Erythroblast (primary cell): ENCODE measurements around the gene CCDC134.

ENCODE experiments used
- GATA1 ChIP-seq: IDR thresholded peaks from 2 replicates; pipeline ENCODE4 v1.6.1; 2011; ENCODE audit warnings: low read depth, mild to moderate bottlenecking, control low read depth, low read length, moderate library complexity
- POLR2A ChIP-seq: IDR thresholded peaks from 2 replicates; pipeline ENCODE4 v1.6.1; 2011; ENCODE audit warnings: mild to moderate bottlenecking, low read length

DNA sequence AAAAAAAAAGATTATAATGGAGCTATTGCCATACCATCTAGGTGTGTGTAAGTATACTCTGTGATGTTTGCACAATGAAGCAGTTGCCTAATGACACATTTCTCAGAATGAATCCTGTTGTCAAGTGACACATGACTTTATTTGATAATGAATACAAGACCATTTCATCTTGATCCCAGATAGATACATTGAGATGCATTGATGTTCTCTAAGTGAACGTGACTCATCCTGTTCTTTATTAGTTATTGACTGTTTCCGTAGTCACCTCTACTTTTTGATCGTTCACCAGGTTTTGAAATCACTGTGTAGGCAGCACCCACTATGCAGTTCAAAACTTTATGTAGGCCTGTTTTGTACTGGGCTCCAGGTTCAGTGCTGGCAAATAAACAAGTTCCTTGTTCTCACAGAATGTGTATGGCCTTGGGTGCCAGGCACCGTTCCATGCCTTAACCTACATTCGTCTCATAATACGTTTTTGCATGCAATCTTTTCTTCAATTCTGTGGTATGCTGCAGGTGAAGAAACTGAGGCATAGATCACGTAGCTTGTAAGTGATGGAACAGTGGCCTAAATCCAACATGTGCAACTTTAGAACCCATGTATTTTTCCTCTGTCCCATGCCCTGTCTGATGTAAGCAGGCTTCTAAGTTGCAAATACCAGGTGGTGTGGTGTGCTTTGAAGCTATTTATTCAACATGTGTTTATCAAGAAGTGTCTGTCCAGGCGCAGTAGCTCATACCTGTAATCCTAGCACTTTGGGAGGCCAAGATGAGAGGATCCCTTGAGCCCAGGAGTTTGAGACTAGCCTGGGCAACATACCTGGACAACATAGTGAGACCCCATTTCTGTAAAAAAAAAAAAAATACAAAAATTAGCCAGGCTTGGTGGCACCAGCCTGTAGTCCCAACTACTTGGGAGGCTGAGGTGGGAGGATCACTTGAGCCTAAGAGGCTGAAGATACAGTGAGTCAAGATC lies 42.8 kb downstream of the CCDC134 start:
- no peak for TF ChIP-seq POLR2A
- TF ChIP-seq GATA1 = no peak
